ENCODE measurements around the gene VIL1.

Gene VIL1

GRCh38 chr2:218446547-218446946, 27.6 kb downstream of the VIL1 start:
- no peak for DNase-seq

DNA sequence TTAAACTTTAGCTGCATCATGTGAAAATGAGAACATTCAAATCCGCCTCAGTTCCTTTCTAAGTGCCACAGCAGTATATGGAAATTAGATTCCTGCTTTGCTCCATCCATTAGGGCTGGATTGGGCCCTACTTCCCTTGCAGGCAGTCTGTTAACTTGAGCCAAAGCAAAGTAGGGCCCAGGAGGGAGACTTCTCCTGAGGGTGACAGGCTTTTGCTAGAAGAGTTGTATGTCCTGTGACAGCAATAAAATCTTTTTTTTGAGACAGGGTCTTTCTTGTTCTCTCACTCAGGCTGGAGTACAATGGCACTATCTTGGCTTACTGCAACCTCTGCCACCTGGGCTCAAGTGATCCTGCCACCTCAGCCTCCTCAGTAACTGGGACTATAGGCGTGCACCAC, 28.1 kb downstream of the VIL1 start:
- no peak for DNase-seq

- DNase-seq = no peak
Measured at GRCh38 chr2:218448934-218449333, 30.0 kb downstream of the VIL1 start.

GRCh38 chr2:218452079-218452478, 33.2 kb downstream of the VIL1 start:
- DNase-seq = no peak

DNA sequence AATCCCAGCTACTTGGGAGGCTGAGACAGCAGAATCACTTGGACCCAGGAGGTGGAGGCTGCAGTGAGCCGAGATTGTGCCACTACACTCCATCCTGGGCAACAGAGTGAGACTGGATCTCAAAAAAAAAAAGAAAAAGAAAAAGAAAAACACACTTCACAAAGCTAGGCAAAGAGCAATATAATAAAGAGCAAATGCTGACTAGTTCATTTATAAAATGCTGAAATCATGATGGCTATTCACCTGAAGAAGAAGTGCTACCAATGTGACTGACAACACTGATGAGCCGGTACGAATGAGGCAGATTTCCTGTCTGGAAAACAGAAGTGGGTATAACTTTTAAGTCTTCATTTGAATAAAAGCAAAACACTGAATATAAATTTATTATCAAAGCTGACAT, 37.9 kb downstream of the VIL1 start:
- no peak for DNase-seq

DNA sequence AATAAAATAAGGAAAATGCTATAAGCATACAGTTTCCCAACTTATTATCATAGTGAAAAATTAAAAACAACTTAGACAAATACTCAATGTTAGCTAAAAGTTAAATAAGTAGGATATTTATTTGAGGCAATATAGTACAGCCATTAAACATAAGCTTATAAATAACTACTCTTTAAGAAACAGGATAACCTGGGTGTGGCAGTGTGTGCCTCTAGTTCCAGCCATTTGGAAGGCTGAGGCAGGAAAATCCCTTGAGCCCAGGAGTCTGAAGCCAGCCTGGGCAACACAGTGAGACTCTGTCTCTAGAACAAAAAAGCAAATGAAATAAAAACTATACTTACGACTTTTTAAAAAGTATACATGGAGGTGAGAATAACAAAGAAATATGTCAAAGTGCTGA, 39.7 kb downstream of the VIL1 start:
- DNase-seq = no peak

GRCh38 chr2:218465987-218466633, 47.2 kb downstream of the VIL1 start:
- DNase-seq = peak; percentile 30

- DNase-seq = no peak
Measured at GRCh38 chr2:218470448-218470847, 51.5 kb downstream of the VIL1 start.

GRCh38 chr2:218471036-218471435, 52.1 kb downstream of the VIL1 start:
- no peak for DNase-seq

GRCh38 chr2:218471982-218472381, 53.1 kb downstream of the VIL1 start:
- no peak for DNase-seq

DNA sequence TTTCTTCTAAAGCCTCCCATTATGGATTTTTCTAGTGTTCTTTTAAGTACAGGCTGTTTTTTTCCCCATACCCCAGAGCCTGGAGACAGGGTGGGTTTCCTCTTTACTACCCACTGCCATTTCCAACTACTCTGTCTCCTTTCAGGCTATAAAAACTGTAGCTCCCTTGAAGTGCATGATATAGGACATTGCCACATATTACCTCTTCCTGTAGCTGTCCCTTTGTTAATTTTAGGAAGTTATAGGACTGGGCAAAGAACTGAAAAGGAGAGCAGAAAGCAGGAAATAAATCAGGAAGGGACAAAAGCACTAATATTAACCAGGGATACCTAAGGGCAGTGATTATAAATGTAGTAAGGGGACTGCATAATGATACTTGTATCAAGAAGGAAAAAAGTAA, 54.1 kb downstream of the VIL1 start:
- DNase-seq = no peak

GRCh38 chr2:218474527-218474926, 55.6 kb downstream of the VIL1 start:
- no peak for DNase-seq

- no peak for DNase-seq
Measured at GRCh38 chr2:218476676-218477075, 57.8 kb downstream of the VIL1 start.

GRCh38 chr2:218477247-218477646, 58.3 kb downstream of the VIL1 start:
- DNase-seq = no peak

DNA sequence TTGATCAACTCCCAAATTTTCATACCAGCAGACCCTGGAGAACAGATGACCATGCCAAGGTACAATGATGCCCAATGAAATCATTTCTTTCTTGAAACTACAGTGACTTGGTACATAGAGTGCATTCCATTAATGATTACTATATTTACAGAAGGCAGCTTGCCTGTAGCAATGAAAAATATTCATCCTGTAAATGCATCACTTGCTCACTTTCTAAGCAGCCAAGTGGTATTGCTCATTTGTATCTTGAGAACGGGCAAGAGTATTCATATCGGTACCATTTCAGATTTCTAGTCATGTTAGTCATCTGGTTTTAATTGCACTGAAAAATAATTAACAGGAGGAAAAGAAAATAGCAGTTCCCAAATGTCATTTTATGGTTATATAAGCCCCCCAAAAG, 59.6 kb downstream of the VIL1 start:
- no peak for DNase-seq

DNA sequence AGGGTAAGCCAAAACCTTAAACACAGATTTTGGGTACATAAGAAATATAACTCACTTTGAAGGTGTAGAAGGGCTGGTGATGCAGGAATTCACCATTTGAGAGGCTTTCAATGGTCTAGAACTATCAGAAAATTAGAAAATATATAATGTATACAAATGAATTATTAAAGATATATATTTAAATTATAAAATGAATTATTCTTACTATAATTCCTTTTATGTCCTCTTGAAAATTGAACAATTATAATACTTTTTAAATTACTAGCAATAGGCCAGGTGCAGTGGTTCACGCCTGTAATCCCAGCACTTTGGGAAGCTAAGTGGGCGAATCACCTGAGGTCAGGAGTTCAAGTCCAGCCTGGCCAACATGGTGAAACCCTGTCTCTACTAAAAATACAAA, 60.7 kb downstream of the VIL1 start:
- DNase-seq = no peak

- no peak for DNase-seq
Measured at GRCh38 chr2:218482651-218483050, 63.7 kb downstream of the VIL1 start.

DNA sequence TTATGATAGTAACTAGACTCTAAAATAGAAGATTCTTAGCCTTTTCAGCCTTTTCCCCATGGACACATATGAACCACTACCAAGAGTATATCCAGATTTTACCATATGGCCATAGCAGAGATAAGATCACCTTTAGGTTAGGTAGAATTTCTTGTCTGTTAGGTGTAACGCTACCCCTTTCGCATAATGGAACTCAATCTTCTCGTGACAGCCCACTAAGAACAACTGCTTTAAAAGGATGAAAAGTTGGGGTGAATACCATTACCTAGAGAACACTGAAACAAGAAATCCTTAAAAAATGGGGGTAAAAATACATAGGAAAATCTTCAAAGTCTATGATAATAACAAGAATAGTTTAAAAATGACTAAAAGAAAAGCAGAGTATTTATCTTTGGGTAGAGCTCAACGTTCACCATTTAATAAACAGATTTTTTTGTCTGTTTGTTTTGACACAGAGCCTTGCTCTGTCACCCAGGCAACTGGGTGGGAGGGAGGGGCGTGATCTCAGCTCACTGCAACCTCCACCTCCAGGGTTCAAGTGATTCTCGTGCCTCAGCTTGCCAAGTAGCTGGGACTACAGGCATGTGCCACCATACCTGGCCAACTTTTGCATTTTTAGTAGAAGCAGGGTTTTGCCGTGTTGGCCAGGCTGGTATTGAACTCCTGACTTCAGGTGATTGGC, 67.2 kb downstream of the VIL1 start:
- no peak for DNase-seq

DNA sequence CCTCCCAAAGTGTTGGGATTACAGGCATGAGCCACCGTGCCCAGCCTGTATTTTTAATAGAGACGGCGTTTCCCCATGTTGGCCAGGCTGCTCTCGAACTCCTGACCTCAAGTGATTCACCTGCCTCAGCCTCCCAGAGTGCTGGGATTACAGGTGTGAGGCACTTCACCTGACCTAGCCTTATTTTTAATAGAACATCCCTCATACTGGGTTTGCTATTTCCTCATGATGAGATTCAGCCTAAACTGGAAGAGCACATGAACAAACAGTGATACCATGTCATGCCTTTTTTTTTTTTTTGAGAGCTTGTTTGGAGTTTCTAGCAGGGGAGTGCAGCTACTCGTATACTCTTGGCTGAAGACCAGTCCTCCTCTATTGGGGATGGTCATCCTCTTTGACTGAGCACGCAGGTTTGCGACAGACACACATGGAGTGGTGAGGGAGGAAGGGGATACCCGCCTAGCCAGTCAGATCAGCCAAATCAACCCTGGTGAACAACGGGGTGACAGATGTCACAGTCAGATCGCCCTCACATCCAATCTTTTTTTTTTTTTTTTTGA, 81.7 kb downstream of the VIL1 start:
- DNase-seq = no peak

- no peak for DNase-seq
Measured at GRCh38 chr2:218501665-218502064, 82.7 kb downstream of the VIL1 start.
